ENCODE data around the gene RSRC2. TPM values are rescaled to one million over a fixed set of nuclear protein-coding genes. Genes with fewer than 3 reads are reported as not detected.

Gene RSRC2
- total and polyA plus RNA-seq, 9 of the 15 experiments (the other 6 are each of a cell fraction or from before 2014, with no cell fraction given), result 52.6 to 123 (median 80.3) TPM

DNA sequence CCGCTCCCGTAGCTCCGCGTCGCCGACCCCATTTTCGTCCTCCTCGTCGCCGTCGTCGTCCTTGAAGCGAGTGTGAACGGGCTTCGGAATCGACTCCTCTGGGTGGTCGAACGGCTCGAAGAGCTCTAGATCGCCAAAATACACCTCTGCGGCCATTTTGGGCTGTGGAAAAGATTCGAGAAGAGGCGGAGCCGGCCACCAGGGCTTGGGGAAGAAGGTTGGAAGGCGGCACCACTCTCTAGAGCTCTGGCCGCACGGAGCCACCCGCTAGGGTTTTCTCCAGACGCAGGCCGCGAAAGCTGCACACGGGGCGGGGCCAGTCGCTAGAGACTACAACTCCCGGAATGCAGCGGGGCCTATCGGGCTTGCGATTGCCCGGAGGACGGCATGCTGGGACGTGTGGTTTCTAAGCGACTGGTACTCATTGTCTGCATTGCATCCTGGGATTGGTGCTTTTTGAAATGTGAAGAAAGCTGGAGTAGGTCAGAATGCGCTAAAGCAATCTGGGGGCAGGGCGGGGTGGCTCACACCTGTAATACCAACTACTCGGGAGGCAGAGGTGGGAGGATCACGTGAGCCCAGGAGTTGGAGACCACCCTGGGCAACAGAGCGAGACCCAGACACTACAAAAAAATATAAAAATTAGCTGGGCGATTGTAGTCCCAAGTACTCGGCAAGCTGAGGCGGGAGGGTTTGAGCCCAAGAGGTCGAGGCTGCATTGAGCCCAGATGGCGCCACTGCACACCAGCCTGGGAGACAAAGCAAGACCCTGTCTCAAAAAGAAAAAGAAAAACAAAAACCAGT, 25.8 kb downstream of the RSRC2 start, which contains the start of gene ZCCHC8 (continued):
- TF ChIP-seq PRMT5 (CRISPR knock-in tag; IDR thresholded peaks at IDR 0.05) (no peak), KLF6 (CRISPR knock-in tag; IDR thresholded peaks at IDR 0.05; ENCODE audit: borderline replicate concordance) (no peak), SMARCA4 (IDR thresholded peaks at IDR 0.05) (0 out of 2 replicates have a peak, but pooled peaks have one; percentile 38), FOSL1 (tag; conservative IDR thresholded peaks at IDR 0.05) (no peak; the same call in 1 of the 2 replicates), PTBP1 (IDR thresholded peaks at IDR 0.05; ENCODE audit: low read depth, low read length) (no peak), TOE1 (IDR thresholded peaks at IDR 0.05; ENCODE audit: borderline replicate concordance) (peak; percentile 62; the same call in 1 of the 2 replicates), TOE1 (CRISPR knock-in tag; IDR thresholded peaks at IDR 0.05; ENCODE audit: borderline replicate concordance, low read depth) (no peak), ZNF121 (CRISPR knock-in tag; conservative IDR thresholded peaks at IDR 0.05) (no peak), TAF1 (IDR thresholded peaks at IDR 0.05; ENCODE audit: control insufficient read depth, extremely low read depth, insufficient read depth, low read length, severe bottlenecking) (peak; percentile 98), NR2C2 (CRISPR knock-in tag; IDR thresholded peaks at IDR 0.05) (peak; percentile 45; the same call in 1 of the 2 replicates), NR2C2 (tag; IDR thresholded peaks at IDR 0.05) (peak; percentile 73; the same call in 1 of the 2 replicates), ZBED1 (IDR thresholded peaks at IDR 0.05) (peak; percentile 79; the same call in 1 of the 2 replicates), BRF1 (IDR thresholded peaks at IDR 0.05; ENCODE audit: borderline replicate concordance, extremely low read depth, insufficient read length) (no peak), POLR2H (tag; IDR thresholded peaks at IDR 0.05; ENCODE audit: low read depth) (peak; percentile 95), FOXJ2 (tag; IDR thresholded peaks at IDR 0.05) (no peak), CBFB (CRISPR knock-in tag; IDR thresholded peaks at IDR 0.05) (peak; percentile 65; the same call in 1 of the 2 replicates), SNRNP70 (optimal IDR thresholded peaks at IDR 0.05; ENCODE audit: low read depth, low read length) (no peak)
- TF ChIP-seq, protein P1, sequence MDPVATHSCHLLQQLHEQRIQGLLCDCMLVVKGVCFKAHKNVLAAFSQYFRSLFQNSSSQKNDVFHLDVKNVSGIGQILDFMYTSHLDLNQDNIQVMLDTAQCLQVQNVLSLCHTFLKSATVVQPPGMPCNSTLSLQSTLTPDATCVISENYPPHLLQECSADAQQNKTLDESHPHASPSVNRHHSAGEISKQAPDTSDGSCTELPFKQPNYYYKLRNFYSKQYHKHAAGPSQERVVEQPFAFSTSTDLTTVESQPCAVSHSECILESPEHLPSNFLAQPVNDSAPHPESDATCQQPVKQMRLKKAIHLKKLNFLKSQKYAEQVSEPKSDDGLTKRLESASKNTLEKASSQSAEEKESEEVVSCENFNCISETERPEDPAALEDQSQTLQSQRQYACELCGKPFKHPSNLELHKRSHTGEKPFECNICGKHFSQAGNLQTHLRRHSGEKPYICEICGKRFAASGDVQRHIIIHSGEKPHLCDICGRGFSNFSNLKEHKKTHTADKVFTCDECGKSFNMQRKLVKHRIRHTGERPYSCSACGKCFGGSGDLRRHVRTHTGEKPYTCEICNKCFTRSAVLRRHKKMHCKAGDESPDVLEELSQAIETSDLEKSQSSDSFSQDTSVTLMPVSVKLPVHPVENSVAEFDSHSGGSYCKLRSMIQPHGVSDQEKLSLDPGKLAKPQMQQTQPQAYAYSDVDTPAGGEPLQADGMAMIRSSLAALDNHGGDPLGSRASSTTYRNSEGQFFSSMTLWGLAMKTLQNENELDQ (CRISPR knock-in tag; IDR thresholded peaks at IDR 0.05; ENCODE audit: borderline replicate concordance), result no peak
- TF ChIP-seq, protein P2, sequence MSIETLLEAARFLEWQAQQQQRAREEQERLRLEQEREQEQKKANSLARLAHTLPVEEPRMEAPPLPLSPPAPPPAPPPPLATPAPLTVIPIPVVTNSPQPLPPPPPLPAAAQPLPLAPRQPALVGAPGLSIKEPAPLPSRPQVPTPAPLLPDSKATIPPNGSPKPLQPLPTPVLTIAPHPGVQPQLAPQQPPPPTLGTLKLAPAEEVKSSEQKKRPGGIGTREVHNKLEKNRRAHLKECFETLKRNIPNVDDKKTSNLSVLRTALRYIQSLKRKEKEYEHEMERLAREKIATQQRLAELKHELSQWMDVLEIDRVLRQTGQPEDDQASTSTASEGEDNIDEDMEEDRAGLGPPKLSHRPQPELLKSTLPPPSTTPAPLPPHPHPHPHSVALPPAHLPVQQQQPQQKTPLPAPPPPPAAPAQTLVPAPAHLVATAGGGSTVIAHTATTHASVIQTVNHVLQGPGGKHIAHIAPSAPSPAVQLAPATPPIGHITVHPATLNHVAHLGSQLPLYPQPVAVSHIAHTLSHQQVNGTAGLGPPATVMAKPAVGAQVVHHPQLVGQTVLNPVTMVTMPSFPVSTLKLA (conservative IDR thresholded peaks at IDR 0.05), result peak; percentile 58 to 73
- TF ChIP-seq, protein P3, sequence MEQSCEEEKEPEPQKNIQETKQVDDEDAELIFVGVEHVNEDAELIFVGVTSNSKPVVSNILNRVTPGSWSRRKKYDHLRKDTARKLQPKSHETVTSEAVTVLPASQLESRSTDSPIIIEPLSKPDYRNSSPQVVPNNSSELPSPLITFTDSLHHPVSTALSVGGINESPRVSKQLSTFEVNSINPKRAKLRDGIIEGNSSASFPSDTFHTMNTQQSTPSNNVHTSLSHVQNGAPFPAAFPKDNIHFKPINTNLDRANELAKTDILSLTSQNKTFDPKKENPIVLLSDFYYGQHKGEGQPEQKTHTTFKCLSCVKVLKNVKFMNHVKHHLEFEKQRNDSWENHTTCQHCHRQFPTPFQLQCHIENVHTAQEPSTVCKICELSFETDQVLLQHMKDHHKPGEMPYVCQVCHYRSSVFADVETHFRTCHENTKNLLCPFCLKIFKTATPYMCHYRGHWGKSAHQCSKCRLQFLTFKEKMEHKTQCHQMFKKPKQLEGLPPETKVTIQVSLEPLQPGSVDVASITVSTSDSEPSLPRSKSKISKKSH (CRISPR knock-in tag; IDR thresholded peaks at IDR 0.05), result no peak
- TF ChIP-seq, protein P4, sequence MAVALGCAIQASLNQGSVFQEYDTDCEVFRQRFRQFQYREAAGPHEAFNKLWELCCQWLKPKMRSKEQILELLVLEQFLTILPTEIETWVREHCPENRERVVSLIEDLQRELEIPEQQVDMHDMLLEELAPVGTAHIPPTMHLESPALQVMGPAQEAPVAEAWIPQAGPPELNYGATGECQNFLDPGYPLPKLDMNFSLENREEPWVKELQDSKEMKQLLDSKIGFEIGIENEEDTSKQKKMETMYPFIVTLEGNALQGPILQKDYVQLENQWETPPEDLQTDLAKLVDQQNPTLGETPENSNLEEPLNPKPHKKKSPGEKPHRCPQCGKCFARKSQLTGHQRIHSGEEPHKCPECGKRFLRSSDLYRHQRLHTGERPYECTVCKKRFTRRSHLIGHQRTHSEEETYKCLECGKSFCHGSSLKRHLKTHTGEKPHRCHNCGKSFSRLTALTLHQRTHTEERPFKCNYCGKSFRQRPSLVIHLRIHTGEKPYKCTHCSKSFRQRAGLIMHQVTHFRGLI (CRISPR knock-in tag; IDR thresholded peaks at IDR 0.05), result no peak

All from K562 (cell line).